Skeletal muscle tissue (tissue), 4 donors: Measurements from ENCODE around the gene FGF12. TPM values are rescaled to one million over a fixed set of nuclear protein-coding genes. Genes with fewer than 3 reads are reported as not detected.

Experiments used
- H3K27ac ChIP-seq: one replicate; pipeline ENCODE4 v1.7.0; 2013; ENCODE audit warnings: mild to moderate bottlenecking, low read depth, low read length, inconsistent platforms
- H3K27me3 ChIP-seq, 3 donors: one replicate each; pipeline ENCODE4 v1.7.0; 2013; ENCODE audit warnings: low read length in 3 of 3; ENCODE audit not compliant: control insufficient read depth in 3 of 3, insufficient read depth in 3 of 3
- H3K36me3 ChIP-seq, 3 donors: one replicate each; pipeline ENCODE4 v1.7.0; 2013; ENCODE audit warnings: low read length in 3 of 3; ENCODE audit not compliant: control insufficient read depth in 3 of 3, insufficient read depth in 3 of 3
- H3K4me1 ChIP-seq, 3 donors: one replicate each; pipeline ENCODE4 v1.7.0; 2013; ENCODE audit warnings: low read length in 3 of 3, mild to moderate bottlenecking in 3 of 3; ENCODE audit not compliant: control insufficient read depth in 3 of 3, insufficient read depth in 3 of 3
- H3K4me3 ChIP-seq, 3 donors: one replicate each; pipeline ENCODE4 v1.7.0; 2013; ENCODE audit warnings: low read length in 3 of 3
- H3K9ac ChIP-seq, 3 donors: one replicate each; pipeline ENCODE4 v1.7.0; 2013; ENCODE audit warnings: low read length in 3 of 3, mild to moderate bottlenecking in 3 of 3, moderate library complexity in 2 of 3, low read depth in 1 of 3
- H3K9me3 ChIP-seq, 3 donors: one replicate each; pipeline ENCODE4 v1.7.0; 2013; ENCODE audit warnings: low read length in 3 of 3; ENCODE audit not compliant: control insufficient read depth in 3 of 3
- total RNA-seq: library from RNA; depleted of rRNA; stranded (reverse); fragments of >200 nt; gene quantifications from one replicate; pipeline ENCODE4 v1.2.3, GENCODE V29; 2014
- donor health status: Osteomylitis.

FGF12 gene
- total RNA-seq, 1 donor from 2014 or later, result 2.1 TPM

DNA sequence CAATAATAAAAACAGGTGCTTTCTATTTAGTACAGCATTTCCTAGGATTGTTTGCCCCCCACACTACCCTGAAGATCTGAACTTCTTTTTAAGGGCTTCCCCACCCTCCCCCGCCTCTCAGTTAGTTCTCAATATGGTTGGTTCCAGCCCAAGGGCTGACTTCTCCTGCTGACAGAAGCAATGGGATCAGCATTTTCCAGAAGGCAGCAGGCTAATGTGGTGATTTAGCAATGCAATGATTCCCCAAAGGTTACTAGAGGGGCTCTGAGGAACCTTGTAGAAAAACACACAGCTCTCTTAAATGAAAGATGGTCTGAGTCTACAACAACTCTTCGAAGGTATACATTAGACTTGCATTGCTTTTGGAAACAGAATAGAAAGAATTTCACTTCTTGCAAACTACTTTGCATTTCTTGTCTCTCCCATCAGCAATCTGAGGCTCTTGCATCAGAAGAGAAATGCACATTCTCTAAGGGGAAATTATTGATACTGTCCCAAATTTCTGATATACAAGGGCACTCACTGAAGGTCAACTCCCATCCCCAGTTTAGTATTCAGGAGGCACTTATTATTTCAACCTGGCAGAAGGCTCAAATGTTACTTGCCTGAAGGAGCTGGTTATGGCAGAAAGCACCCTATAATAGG, 30.3 kb downstream of the FGF12 start:
- no peaks in the 10 kb centered on the region for H3K27me3 ChIP-seq
- H3K9ac ChIP-seq, result no peak overlapping the region
- H3K4me1 ChIP-seq, result no peaks in the 10 kb centered on the region
- no peak overlapping the region for H3K4me3 ChIP-seq
- no peak overlapping the region for H3K27ac ChIP-seq
- no peaks in the 10 kb centered on the region for H3K9me3 ChIP-seq
- no peaks in the 10 kb centered on the region for H3K36me3 ChIP-seq

- no peaks in the 10 kb centered on the region for H3K4me1 ChIP-seq
Observed at GRCh38 chr3:192687488-192688152, 39.7 kb downstream of the FGF12 start.

DNA sequence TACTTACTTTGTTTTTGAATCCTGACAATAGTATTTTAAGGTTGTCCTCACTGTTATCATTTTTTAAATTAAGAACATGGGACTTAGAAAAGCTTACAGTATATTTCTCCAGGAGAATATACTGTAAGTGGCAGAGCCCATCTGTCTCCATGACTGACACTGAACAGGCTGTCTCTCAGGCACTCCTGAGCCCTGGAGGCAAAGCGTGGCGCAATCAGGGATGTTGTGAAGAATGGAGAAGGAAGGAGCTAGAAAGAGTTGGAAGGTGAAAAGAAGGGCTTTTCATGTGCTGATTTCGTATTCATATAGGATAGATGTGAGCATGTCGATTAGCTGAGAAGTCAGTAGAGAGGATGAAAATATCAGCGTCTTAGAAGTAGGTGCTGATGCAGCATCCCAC, 41.5 kb downstream of the FGF12 start:
- no peak overlapping the region for H3K4me3 ChIP-seq
- H3K4me1 ChIP-seq, result no peaks in the 10 kb centered on the region
- no peak overlapping the region for H3K9ac ChIP-seq
- H3K27ac ChIP-seq, result no peak overlapping the region
- H3K9me3 ChIP-seq, result peaks cover 0 to 5% (median 0%) of the 10 kb centered on the region in 3 donors
- H3K36me3 ChIP-seq, result no peaks in the 10 kb centered on the region
- no peaks in the 10 kb centered on the region for H3K27me3 ChIP-seq

More at GRCh38 chr3:192687488-192688152, 39.7 kb downstream of the FGF12 start:
- no peak overlapping the region for H3K27ac ChIP-seq
- H3K27me3 ChIP-seq, result no peaks in the 10 kb centered on the region
- no peak overlapping the region for H3K4me3 ChIP-seq
- H3K36me3 ChIP-seq, result no peaks in the 10 kb centered on the region
- no peak overlapping the region for H3K9ac ChIP-seq
- peaks cover 0 to 4% (median 0%) of the 10 kb centered on the region in 3 donors for H3K9me3 ChIP-seq

DNA sequence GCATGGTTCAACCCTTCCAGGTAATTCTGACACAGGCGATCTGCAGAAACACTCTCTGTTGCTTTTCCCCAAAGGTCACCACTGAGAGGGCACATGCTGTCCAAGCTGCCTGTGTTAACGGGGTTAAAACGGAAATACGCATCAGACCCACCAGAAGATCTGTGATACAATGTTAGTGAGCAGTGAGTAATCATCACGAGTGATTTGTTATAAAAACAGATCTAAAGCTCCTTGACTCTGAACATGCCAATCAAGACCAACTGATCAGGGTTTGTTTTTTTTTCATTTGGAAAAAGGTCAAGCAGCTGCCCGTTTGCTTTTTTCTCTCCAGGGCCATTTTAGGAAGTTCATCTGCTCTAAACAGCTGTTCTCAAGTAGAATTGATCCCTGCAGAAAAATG, 43.2 kb downstream of the FGF12 start:
- Histone ChIP-seq H3K27me3 (no peaks in the 10 kb centered on the region), H3K9me3 (peaks cover 0 to 5% (median 0%) of the 10 kb centered on the region in 3 donors), H3K27ac (no peak overlapping the region), H3K4me1 (no peaks in the 10 kb centered on the region), H3K36me3 (no peaks in the 10 kb centered on the region), H3K4me3 (no peak overlapping the region), H3K9ac (no peak overlapping the region)

DNA sequence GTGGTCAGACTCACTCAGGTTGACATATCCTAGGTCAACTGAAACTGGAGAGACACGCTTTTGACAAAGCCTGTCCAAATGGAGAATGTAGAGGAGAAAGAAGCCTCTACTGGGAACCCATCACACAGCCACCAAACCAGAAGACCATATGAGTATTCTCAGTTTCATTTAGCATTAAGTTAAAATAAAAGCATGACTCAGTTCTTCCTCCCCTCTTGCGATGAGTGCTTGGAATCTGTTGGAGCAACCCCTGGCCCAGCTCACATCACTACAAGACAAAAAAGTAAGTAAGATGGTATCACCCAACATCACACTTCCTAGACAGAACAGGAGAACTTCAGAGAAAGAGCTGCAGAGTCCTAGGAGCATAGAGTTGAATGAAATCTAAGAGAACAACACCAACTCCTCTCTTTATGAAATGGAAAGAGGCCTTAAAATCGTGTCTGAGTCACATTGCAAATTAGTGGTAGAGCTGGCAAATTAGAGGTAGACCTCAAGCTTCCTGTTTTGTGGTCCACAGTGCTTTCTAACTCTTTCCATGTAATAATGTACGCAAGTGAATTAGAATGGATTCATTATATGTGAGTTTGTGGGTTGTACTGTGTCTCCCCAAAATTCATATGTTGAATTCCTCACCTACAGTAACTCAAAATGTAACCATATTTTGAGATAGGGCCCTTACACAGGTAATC, 51.2 kb downstream of the FGF12 start:
- peaks cover 0 to 2% (median 0%) of the 10 kb centered on the region in 3 donors for H3K9me3 ChIP-seq
- no peak overlapping the region for H3K27ac ChIP-seq
- H3K4me3 ChIP-seq, result no peak overlapping the region
- no peaks in the 10 kb centered on the region for H3K4me1 ChIP-seq
- H3K9ac ChIP-seq, result no peak overlapping the region
- H3K36me3 ChIP-seq, result no peaks in the 10 kb centered on the region
- no peaks in the 10 kb centered on the region for H3K27me3 ChIP-seq

DNA sequence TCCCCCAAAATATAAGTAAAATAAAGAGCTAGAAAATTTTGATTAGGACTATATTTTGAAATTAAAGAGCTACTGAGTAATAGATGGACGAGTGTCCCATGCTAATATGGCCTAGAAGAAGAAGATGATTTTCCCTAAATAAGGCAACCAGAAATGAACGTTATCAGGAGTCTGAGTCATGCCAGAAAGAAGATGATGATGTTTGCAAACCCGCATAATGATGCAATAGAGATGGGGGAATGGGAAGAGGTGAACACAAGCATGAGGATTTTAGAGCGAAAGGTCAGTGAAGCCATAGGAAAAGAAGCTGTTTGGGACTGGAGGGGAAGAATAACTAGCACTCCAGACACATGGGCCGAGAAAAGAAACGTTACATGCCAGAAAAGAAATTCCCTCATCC, 71.7 kb downstream of the FGF12 start:
- no peak overlapping the region for H3K4me3 ChIP-seq
- no peak overlapping the region for H3K27ac ChIP-seq
- H3K9ac ChIP-seq, result no peak overlapping the region
- no peaks in the 10 kb centered on the region for H3K36me3 ChIP-seq
- H3K4me1 ChIP-seq, result no peaks in the 10 kb centered on the region
- H3K9me3 ChIP-seq, result no peaks in the 10 kb centered on the region
- H3K27me3 ChIP-seq, result no peaks in the 10 kb centered on the region

- Histone ChIP-seq H3K4me3 (no peak overlapping the region), H3K27me3 (no peaks in the 10 kb centered on the region), H3K9ac (no peak overlapping the region), H3K27ac (no peak overlapping the region), H3K9me3 (no peaks in the 10 kb centered on the region), H3K36me3 (no peaks in the 10 kb centered on the region), H3K4me1 (no peaks in the 10 kb centered on the region)
Observed at GRCh38 chr3:192655040-192655439, 72.3 kb downstream of the FGF12 start.

DNA sequence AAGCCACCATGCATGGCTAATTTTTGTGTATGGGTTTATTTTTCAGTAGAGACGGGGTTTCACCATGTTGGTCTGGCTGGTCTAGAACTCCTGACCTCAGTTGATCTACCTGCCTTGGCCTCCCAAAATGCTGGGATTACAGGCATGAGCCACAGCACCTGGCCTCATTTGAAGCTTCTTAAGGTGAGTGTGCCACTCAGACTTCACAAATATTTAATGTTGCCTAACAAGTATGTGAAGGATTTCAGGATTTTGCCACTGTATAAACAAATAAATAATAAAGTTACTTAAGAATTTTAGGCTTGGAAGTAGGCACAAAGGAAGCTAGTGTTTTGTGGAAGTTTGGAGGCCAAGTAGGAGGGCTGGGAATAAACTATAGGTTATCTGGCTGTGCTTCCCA, 73.5 kb downstream of the FGF12 start:
- Histone ChIP-seq H3K36me3 (no peaks in the 10 kb centered on the region), H3K4me3 (no peak overlapping the region), H3K4me1 (no peaks in the 10 kb centered on the region)

DNA sequence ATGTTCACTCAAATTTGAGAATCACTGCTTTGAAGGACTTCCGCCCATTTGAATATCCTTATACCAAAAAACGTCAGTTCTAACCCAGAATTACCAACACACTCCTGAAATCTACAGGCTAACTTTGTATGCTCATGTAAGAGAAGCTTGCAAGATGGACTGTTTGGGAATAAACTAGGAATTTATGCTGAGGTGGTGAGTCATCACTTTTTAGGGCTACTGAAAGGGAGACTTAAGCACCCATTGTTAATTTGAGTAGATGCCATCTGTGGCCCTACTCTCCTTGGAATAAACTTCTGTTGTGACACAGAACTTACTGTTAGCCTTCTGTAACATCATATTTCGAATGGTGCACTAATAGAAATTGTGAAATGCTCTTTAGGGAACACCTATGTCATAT, 74.6 kb downstream of the FGF12 start:
- Histone ChIP-seq H3K4me3 (no peak overlapping the region), H3K36me3 (no peaks in the 10 kb centered on the region), H3K27ac (no peak overlapping the region), H3K9me3 (no peaks in the 10 kb centered on the region), H3K9ac (no peak overlapping the region), H3K4me1 (no peaks in the 10 kb centered on the region), H3K27me3 (no peaks in the 10 kb centered on the region)

More for the DNA sequence above, 73.5 kb downstream of the FGF12 start:
- H3K9ac ChIP-seq, result no peak overlapping the region
- no peaks in the 10 kb centered on the region for H3K9me3 ChIP-seq
- H3K27me3 ChIP-seq, result no peaks in the 10 kb centered on the region
- no peak overlapping the region for H3K27ac ChIP-seq

DNA sequence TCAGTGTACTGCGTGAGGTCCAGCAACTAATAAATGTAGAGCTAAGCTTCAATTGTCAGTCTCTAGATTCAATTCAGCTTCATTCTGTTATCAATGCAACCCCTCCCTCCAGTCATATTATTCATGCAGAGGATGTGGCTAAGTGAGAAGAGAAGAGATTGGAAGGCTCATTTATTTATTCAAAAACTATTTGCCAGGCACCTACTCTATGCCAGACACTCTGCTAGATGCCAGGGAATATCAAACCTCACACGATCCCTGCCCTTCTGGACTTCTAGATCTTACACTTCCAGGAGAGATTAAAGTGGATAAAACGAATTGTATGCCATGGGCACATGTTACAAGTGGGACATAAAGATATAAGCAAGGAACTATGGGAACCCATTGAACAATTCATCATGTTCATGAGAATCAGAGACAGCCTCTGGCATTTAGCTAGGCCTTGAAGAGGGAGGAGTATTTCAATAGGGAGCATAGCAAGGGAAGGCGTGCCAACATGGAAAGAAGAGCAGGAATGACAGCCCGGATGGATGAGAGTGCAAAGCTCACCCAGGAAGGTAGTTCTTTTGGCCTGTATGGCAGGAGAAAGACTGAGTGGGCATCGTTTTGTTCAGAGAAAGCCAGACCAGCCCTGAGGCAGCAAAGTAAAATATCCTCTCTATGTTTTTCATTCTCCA, 75.4 kb downstream of the FGF12 start:
- H3K36me3 ChIP-seq, result no peaks in the 10 kb centered on the region
- no peaks in the 10 kb centered on the region for H3K9me3 ChIP-seq
- H3K4me1 ChIP-seq, result no peaks in the 10 kb centered on the region
- no peak overlapping the region for H3K4me3 ChIP-seq
- no peak overlapping the region for H3K27ac ChIP-seq
- no peaks in the 10 kb centered on the region for H3K27me3 ChIP-seq
- no peak overlapping the region for H3K9ac ChIP-seq
